Central memory CD4-positive, alpha-beta T cell (primary cell): ENCODE data around the gene TESK2.
"Not testable (repeated sequence)": the region's sequence is repeated elsewhere in the genome, so short reads cannot be mapped to it uniquely, and the experiment has no call there.

ENCODE experiments used
- DNase-seq: peaks from one replicate; pipeline ENCODE4 v3.0.0; 2022
- total RNA-seq, 3 experiments: gene quantifications; one replicate each; lab custom pipeline; 2026; lab: John Stamatoyannopoulos, UW

TESK2 gene, protein sequence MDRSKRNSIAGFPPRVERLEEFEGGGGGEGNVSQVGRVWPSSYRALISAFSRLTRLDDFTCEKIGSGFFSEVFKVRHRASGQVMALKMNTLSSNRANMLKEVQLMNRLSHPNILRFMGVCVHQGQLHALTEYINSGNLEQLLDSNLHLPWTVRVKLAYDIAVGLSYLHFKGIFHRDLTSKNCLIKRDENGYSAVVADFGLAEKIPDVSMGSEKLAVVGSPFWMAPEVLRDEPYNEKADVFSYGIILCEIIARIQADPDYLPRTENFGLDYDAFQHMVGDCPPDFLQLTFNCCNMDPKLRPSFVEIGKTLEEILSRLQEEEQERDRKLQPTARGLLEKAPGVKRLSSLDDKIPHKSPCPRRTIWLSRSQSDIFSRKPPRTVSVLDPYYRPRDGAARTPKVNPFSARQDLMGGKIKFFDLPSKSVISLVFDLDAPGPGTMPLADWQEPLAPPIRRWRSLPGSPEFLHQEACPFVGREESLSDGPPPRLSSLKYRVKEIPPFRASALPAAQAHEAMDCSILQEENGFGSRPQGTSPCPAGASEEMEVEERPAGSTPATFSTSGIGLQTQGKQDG
- total RNA-seq = 4.4 to 7.8 (median 5.4) reads per million in 3 experiments

- peak; percentile 99 for DNase-seq
These were observed at the start of gene TESK2 for GRCh38 chr1:45490626-45491486. Gene TESK2 (minus strand): TSS chr1:45491163. CDS start chr1:45457785, 33,378 bp downstream.

DNA sequence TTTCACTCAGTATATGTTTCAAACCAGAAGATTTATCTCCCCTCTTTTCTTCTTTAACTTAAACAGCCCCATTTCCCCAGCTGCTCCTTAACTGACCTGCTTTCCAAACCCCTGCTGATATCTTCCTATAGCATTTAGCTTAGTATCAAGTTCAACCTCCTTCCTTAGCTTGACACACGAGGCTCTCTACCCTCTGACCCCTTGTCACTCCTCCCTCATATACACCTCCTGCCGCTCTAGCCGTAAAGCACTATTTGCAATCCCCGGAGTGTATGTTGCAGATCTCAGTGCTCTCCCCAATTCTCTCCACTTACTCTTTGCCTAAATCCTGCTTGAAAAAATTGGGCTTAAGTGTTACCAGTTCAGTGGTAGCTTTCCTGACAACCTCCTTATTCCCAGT is 45.9 kb upstream of the TESK2 start:
- DNase-seq = no peak

DNA sequence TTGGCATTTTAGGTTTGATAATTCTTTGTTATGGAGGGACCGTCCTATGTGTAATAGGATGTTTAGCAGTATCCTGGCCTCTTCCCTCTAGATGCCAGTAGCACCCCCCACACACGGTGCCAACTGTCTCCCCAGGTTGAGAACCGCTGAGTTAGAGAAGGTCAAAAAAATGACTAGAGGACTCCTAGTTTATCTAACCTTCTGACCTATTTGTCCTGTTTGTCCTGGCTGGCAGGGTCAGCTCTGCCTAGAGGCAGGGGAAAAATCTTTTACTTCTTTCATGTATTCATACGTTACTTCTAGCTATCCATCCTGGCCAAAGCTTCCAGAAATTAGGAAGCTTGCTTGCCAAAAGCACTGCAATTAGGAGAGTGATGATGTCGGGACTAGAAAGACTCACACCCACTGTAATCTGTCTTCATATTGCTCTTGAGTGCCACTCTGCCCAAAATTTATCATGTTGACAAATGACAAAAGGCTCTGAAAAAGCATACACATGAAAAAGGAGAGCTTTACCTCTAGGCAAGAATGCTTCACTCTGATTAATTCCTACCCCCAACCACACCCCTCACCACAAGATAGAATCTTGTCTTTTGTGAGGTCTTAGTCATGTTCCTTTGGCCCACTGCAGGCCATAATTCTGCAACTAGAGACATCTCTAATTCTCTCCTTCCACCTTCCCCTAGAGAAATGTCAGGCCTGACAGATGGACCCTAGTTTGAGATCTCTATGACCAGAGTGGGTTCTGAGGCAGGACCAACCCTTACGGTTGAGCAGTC is 45.2 kb upstream of the TESK2 start:
- DNase-seq = no peak

DNA sequence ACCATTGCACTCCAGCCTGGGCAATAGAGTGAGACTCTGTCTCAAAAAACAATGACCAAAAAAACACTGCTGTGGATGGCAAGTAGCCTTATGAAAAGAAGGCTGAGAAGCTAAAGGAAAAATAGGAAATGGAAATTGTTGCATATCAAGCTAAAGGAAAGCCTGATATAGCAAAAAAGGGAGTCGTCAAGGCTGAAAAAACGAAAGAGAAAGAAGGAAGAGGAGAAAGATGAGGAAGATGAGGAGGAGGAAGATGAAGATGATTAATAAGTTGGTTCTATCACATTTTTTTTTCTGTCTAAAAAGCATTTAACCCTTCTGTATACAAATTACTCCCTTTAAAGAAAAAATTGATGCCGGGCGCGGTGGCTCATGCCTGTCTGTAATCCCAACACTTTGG is 40.9 kb upstream of the TESK2 start:
- DNase-seq = no peak

GRCh38 chr1:45530632-45531135 is 39.7 kb upstream of the TESK2 start:
- DNase-seq = no peak

DNA sequence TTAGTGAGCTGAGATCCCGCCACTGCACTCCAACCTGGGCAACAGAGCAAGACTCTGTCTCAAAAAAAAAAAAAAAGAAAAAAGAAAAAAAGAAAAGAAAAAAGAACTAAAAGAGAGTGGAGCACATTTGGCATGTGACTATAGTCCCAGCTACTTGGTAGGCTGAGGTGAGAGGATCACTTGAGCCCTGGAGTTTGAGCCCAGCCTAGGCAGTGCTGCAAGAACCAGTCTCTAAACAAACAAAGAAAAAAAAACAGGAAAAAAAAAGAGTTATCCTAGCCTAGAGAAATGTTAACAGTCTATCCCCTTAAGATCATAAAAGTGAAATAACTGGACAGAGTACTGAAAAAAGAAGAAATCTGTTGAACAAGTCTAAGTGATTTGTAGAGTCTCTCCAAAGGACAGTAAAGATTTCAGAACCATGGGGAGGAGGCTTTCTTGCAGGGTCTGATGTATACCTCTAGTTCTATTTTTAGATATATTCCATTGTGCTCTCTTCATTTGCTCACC is 35.2 kb upstream of the TESK2 start:
- DNase-seq = no peak

GRCh38 chr1:45523975-45524374 is 33.0 kb upstream of the TESK2 start:
- DNase-seq = not testable (repeated sequence)

- DNase-seq = not testable (repeated sequence)
These were observed 32.6 kb upstream of the TESK2 start for GRCh38 chr1:45523516-45523915.

- no peak for DNase-seq
These were observed 31.6 kb upstream of the TESK2 start for GRCh38 chr1:45522324-45523104.

DNA sequence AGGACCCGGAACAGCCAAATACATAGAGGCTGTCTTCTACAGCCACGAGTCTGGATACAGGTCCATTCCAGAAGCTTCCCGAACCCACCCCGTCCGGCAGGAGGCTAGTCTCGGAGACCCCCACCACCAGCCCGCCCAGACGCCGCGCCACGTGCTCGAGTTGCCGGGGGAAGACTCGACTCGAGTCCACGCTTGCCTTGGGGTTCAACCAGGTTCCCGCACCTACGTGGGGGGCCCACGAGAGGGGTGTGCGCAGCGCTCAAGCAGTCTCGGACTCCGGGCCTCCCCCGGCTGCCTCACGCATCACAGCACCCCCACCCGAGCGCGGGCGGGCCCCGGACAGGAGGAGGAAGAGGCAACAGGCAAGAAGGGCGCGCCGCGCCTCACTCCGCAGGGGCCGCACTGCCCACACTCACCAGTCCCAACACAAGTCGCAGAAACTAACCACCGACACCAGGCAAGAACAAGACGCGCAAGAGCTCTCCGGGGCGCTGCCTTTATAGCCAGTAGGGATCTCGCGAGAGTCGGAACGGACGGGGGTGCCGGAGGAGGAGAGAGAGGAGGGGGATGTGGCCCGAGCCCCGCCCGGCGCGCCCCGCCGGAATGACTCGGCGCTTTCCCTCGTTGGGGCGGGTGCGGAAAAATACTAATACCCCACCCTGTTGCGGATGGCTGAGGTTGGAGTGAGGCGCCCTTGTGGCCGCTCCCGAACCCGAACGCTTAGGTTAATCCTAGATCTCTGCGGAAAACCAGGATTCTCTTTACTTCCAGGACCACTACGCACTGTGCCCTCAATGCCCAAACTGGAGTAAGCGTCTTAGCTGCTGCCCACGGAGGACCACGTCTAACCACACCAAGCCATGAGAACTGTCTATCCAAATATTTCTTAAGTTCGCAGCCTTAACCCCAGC is 30.7 kb upstream of the TESK2 start, which contains the start of gene PRDX1:
Gene PRDX1, minus strand, starts transcription at position 472 of the 911 bp plus-strand sequence. CDS start 2,841 bp downstream, outside the sequence.
- peak; percentile 94 for DNase-seq

GRCh38 chr1:45519774-45520173 is 28.8 kb upstream of the TESK2 start:
- not testable (repeated sequence) for DNase-seq

GRCh38 chr1:45518910-45519309 is 27.9 kb upstream of the TESK2 start:
- DNase-seq = no peak

DNA sequence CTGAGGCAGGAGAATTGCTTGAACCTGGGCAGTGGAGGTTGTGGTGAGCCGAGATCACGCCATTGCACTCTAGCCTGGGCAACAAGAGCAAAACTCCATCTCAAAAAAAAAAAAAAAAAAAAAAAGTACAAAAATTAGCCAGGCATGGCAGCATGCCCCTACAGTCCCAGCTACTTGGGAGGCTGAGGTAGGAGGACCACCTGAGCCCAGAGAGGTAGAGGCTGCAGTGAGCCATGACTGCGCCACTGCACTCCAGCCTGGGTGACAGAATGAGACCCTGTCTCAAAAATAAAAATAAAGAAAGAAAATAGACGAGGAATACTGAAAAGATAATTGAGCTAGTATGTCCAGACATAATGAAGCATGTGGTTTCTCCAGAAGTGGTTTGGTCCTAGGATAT is 27.4 kb upstream of the TESK2 start:
- DNase-seq = not testable (repeated sequence)

- DNase-seq = no peak
These were observed 25.5 kb upstream of the TESK2 start for GRCh38 chr1:45516465-45516864.

GRCh38 chr1:45516036-45516435 is 25.1 kb upstream of the TESK2 start:
- DNase-seq = no peak

GRCh38 chr1:45513532-45514260 is 22.7 kb upstream of the TESK2 start:
- not testable (repeated sequence) for DNase-seq

DNA sequence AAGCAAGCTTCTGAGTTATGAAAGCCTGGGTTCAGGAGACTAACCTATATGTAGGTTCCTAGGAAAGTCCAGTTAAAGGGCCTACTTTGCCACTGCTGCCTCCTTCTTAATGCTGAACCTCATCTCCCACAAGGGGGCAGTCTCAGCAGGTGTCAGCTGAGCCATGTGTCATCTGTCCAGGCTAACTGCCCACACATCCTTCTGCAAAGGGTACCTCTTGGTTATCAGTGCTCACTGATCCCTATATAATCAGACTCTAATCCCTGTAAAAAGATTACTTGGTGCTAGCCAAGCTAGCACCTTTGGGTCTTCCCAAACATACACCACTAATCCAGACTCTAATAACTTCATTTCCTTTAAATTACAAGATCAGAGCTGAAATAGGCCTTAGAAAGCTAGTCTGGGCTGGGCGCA is 21.7 kb upstream of the TESK2 start:
- DNase-seq = peak; percentile 43

DNA sequence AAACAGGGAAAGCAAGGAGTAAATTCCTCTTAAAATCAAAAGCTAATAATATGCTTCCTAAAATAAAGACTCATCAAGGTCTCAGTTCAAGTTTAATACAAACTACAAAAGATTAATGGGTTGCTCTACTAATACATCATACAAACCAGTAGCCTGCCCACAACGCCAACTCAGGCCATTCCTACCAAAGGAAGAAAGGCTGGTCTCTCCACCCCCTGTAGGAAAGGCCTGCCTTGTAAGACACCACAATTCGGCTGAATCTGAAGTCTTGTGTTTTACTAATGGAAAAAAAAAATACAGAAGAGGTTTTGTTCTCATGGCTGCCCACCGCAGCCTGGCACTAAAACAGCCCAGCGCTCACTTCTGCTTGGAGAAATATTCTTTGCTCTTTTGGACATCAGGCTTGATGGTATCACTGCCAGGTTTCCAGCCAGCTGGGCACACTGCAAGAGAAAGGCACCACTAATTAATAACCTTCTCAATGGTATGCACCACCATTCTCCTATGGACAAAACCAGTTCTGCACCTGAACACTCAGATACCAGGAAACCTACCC is 20.1 kb upstream of the TESK2 start:
- no peak for DNase-seq
